Right atrium auricular region (tissue), 2 donors: Measurements from ENCODE around the gene LMO7. TPM values are rescaled to one million over a fixed set of nuclear protein-coding genes. Genes with fewer than 3 reads are reported as not detected.

Experiments used
- DNase-seq: peaks from one replicate; pipeline ENCODE4 v3.0.0-alpha.2; 2019; ENCODE audit warnings: low spot score
- H3K27ac ChIP-seq, 2 donors: fragments of 200-600 bp; sonication (generic); 1 replicate in 1 of 2; 2 replicates in 1 of 2; pipeline ENCODE4 v1.5.1; 2016 to 2019
- H3K27me3 ChIP-seq, 2 donors: fragments of 200-600 bp; sonication (generic); one replicate each; pipeline versions ENCODE4 v1.5.1 to v1.6.0; 2017 to 2019
- H3K36me3 ChIP-seq: fragments of 200-600 bp; sonication (generic); one replicate; pipeline ENCODE4 v1.5.1; 2016
- H3K4me1 ChIP-seq, 2 donors: fragments of 200-600 bp; sonication (generic); one replicate each; pipeline versions ENCODE4 v1.5.1 to v1.6.0; 2017 to 2019
- H3K4me3 ChIP-seq, 2 donors: fragments of 200-600 bp; sonication (generic); 1 replicate in 1 of 2; 2 replicates in 1 of 2; pipeline ENCODE4 v1.5.1; 2017 to 2019; ENCODE audit warnings: mild to moderate bottlenecking in 1 of 2, moderate library complexity in 1 of 2
- H3K9me3 ChIP-seq, 2 donors: fragments of 200-600 bp; sonication (generic); one replicate each; pipeline ENCODE4 v1.5.1; 2019
- total RNA-seq, 2 donors: library from RNA; depleted of rRNA; stranded (reverse); fragments of >200 nt; gene quantifications; one replicate each; pipeline ENCODE4 v1.1.0, GENCODE V29; 2016
- TF ChIP-seq, protein P1 (sequence below), 2 donors: fragments of 200-600 bp; sonication (generic); IDR thresholded peaks; one replicate each; pipeline ENCODE4 v1.5.1; 2019; ENCODE audit warnings: antibody characterized with exemption in 2 of 2

LMO7 gene
- total RNA-seq, 2 donors from 2014 or later: 319 to 484 TPM

DNA sequence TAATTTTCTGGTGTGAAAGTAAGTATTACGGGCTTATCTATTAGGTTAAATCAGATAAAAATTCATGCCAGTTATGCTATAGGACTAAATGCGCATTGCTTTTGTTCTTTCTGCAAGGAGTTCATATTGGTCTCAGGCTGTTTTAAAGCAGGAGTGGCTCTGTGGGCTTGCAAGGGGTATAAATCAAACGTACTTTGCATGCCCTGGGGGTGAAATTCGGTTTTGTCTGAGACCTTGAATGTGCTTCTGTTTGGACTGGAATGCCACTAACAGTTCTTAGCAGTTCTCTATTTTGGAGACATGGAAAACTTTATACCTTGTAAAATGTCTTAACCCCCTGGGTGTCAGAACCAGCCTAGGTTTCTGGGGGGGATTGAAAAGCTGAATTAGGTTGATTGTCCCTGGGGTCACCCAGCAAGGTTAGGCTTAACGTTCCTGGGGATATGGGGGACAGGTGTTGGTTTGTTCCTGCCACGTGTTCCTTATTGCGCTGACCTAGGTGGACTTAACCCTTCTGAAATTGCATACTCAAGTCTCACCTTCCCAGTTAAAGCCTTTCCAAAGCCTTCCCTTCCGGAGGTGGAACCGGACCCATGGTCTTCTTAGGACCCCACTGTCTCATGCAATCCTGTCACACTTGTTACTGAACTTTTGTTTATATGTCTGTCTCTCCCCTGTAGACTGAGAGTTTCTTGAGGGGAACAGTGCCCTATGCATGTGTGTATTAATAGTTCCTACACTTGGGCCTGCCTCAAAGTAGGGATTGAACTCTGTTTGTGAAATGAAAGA, 182.2 kb downstream of the LMO7 start:
- Histone ChIP-seq H3K27ac (no peak overlapping the region), H3K4me1 (peaks cover 0 to 36% of the 10 kb centered on the region in 2 donors), H3K4me3 (no peak overlapping the region), H3K9me3 (no peaks in the 10 kb centered on the region), H3K36me3 (peaks cover 23% of the 10 kb centered on the region), H3K27me3 (no peaks in the 10 kb centered on the region)
- TF ChIP-seq, protein P1, sequence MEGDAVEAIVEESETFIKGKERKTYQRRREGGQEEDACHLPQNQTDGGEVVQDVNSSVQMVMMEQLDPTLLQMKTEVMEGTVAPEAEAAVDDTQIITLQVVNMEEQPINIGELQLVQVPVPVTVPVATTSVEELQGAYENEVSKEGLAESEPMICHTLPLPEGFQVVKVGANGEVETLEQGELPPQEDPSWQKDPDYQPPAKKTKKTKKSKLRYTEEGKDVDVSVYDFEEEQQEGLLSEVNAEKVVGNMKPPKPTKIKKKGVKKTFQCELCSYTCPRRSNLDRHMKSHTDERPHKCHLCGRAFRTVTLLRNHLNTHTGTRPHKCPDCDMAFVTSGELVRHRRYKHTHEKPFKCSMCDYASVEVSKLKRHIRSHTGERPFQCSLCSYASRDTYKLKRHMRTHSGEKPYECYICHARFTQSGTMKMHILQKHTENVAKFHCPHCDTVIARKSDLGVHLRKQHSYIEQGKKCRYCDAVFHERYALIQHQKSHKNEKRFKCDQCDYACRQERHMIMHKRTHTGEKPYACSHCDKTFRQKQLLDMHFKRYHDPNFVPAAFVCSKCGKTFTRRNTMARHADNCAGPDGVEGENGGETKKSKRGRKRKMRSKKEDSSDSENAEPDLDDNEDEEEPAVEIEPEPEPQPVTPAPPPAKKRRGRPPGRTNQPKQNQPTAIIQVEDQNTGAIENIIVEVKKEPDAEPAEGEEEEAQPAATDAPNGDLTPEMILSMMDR (IDR thresholded peaks at IDR 0.05): no peak
- no peak for DNase-seq

DNA sequence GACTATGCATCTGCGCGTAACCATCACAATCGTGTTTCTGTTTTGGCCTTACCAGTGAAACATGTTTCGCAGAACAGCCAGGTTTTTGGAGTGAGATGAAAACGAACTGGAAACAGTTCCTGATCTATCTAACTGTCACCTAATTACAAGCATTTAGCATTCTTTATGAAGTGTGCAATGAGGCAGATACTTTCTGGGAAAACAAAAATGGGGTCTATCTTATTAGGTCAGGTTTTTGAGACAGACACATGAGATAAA, 182.8 kb downstream of the LMO7 start:
- H3K9me3 ChIP-seq: no peaks in the 10 kb centered on the region
- H3K27ac ChIP-seq: no peak overlapping the region
- H3K4me1 ChIP-seq: peaks cover 0 to 32% of the 10 kb centered on the region in 2 donors
- H3K4me3 ChIP-seq: no peak overlapping the region
- no peak for DNase-seq
- TF ChIP-seq, protein P1 (IDR thresholded peaks at IDR 0.05): no peak
- no peaks in the 10 kb centered on the region for H3K27me3 ChIP-seq
- peaks cover 27% of the 10 kb centered on the region for H3K36me3 ChIP-seq

DNA sequence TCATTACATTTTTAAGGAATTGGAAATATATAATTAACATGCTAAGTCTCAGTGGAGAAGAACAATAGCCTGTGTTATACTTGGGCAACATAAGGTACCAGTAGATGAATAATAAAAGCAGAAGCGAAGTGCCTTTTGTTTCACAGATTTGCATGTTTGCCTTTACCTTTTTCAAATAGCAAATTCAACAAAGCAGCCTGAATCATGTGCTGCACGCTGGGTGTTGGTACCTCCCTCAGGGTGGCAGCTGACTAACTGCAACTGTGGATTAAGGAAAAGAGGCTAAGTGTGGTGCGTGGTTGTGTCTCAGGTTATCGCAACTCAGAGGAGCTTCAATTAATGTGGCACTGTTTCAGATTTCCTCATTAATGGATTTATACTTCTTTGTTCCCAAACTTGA, 189.0 kb downstream of the LMO7 start:
- DNase-seq: no peak
- no peaks in the 10 kb centered on the region for H3K4me1 ChIP-seq
- peaks cover 27% of the 10 kb centered on the region for H3K36me3 ChIP-seq
- no peaks in the 10 kb centered on the region for H3K27me3 ChIP-seq
- no peaks in the 10 kb centered on the region for H3K9me3 ChIP-seq
- TF ChIP-seq, protein P1 (IDR thresholded peaks at IDR 0.05): no peak
- no peak overlapping the region for H3K4me3 ChIP-seq
- H3K27ac ChIP-seq: no peak overlapping the region

DNA sequence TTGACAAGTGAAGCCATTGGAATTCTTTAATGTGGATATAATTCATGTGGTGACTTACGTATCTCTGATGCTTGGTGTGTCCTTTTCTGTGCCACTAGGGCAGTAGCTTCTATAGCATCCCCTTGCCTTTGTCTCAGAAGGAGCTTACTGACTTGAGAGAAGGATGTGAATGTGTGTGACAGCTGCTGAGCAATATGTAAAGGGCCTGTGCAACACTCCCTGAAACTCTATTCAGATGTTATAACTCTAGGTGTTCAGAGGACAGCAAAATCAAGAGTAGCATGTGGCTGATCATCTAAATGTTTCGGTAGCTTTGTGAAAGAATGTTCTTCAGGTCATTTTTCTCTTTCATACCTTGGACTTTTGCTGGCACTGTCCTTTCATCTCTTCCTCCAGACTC, 189.5 kb downstream of the LMO7 start:
- no peak overlapping the region for H3K4me3 ChIP-seq
- DNase-seq: no peak
- H3K4me1 ChIP-seq: no peaks in the 10 kb centered on the region
- no peaks in the 10 kb centered on the region for H3K9me3 ChIP-seq
- no peak overlapping the region for H3K27ac ChIP-seq
- H3K27me3 ChIP-seq: no peaks in the 10 kb centered on the region
- H3K36me3 ChIP-seq: peaks cover 27% of the 10 kb centered on the region
- TF ChIP-seq, protein P1 (IDR thresholded peaks at IDR 0.05): no peak

DNA sequence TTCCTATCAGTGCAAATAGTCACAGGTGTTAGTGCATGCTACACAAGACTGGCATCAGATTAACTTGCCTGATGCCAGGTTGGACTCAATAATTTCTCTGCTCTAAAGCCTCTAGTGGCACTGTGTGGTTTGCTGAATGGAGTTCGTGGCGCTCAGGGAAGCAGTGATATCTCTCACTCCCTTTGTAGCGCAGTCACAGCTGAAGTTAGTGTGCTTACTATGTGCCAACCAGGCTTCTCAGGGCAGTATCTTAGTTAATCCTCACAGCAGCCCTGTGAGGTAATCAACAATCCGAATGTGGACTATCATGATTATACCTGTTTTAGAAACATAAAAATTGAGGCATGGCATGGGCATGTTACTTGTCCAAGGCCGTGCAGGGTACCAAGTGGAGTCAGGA, 190.3 kb downstream of the LMO7 start:
- no peak for DNase-seq
- H3K36me3 ChIP-seq: peaks cover 22% of the 10 kb centered on the region
- no peaks in the 10 kb centered on the region for H3K9me3 ChIP-seq
- H3K4me1 ChIP-seq: no peaks in the 10 kb centered on the region
- H3K27me3 ChIP-seq: no peaks in the 10 kb centered on the region
- no peak overlapping the region for H3K27ac ChIP-seq
- TF ChIP-seq, protein P1 (IDR thresholded peaks at IDR 0.05): no peak
- H3K4me3 ChIP-seq: no peak overlapping the region

DNA sequence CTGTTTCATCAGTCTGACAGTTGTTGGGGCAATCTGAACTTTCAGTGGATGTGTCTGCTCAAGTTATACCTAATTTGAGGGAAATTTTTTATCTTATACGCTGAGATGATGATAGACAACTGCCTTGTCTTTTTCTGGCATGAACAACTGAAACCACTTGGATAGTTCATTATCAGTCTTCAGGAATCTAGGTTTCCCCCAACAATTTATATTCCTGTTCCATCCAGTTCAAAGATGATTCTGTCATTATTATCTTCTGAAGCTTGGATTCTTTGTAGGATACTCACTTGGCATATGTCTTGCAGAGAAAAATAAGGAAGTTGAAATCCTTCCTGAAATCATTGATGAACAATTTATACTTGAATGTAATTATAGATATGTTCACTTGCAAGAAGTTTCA, 193.7 kb downstream of the LMO7 start:
- Histone ChIP-seq H3K9me3 (no peaks in the 10 kb centered on the region), H3K27ac (no peak overlapping the region), H3K4me3 (no peak overlapping the region), H3K36me3 (peaks cover 10% of the 10 kb centered on the region), H3K27me3 (no peaks in the 10 kb centered on the region), H3K4me1 (peaks cover 0 to 4% of the 10 kb centered on the region in 2 donors)
- no peak for DNase-seq
- TF ChIP-seq, protein P1 (IDR thresholded peaks at IDR 0.05): no peak
